NCI-H187 (cell line): ENCODE data around the gene CNNM1.

ENCODE experiments used
- DNase-seq, 2 experiments: peaks; one replicate each; lab custom pipeline; 2025; lab: John Stamatoyannopoulos, UW

The CNNM1 gene

GRCh38 chr10:99337901-99338300 lies 8.7 kb downstream of the CNNM1 start:
- DNase-seq: no peak

GRCh38 chr10:99339077-99339476 lies 9.9 kb downstream of the CNNM1 start:
- DNase-seq: no peak

- no peak for DNase-seq
These were observed 10.4 kb downstream of the CNNM1 start for GRCh38 chr10:99339563-99340047.

GRCh38 chr10:99340650-99341049 lies 11.5 kb downstream of the CNNM1 start:
- no peak for DNase-seq

DNA sequence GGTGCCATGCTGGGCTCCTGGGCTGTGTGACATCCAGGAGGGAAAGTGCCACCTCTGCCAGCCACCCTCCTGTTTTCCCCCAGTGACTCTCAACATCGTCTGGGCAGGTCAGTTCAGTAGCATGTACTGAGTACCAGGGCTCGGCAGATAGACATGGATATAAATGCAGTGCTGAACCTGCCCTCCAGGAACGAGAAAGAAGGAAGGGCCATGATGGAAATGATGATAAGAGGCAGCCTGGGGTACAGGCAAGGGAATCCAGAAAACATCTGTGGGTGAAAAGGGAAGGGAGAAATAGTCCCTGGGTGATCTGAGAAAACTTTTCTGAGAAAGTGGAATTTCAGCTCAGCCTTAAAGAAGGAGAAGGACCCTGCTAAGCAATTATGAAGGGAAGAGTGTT lies 12.1 kb downstream of the CNNM1 start:
- no peak for DNase-seq

DNA sequence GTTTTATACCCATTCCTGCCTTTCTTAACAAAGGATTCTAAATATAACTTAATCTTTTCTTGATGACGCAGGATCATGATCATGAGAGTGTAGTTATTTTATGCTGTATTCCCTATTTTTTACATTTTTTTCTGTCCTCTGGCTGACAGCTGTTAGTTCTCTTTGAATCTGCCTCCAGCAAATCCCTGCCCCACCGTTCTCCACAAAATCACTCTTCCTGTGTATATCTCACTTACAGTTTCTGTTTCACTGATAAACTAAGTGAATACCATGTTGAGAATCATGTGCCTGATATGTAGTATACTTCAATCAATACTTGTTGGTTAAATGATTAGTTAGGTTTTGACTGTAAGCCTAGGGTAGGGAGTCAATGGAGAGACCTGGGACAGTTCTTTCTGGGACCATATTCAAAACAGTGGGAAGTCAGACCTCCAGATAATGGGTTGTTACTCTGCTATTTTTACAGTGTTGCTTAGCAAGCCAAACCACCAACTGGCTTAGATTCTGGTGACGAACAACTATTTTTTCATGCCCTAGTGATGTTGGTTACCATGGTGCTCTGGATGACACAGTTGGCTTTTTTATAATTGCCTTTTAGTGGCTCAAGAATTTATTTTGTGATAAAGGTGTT lies 12.8 kb downstream of the CNNM1 start:
- DNase-seq: no peak

DNA sequence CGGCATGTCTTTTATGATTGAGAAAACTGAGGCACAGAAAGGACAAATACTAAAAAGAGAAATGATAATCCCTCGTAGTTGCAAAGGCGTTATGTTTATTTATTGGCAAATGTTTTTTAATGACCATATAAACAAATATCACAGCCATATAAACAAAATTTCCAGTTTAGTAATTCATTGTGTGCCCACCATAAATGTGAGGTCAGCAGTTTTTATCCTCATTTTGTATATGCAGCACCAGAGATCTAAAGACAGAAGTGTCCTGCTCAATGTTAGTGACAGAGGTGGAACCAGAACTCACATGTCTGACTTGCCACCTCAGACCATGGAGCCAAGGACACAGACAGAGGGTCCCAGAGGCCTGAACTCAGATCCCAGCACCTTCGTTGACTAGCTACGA lies 14.1 kb downstream of the CNNM1 start:
- DNase-seq: no peak

DNA sequence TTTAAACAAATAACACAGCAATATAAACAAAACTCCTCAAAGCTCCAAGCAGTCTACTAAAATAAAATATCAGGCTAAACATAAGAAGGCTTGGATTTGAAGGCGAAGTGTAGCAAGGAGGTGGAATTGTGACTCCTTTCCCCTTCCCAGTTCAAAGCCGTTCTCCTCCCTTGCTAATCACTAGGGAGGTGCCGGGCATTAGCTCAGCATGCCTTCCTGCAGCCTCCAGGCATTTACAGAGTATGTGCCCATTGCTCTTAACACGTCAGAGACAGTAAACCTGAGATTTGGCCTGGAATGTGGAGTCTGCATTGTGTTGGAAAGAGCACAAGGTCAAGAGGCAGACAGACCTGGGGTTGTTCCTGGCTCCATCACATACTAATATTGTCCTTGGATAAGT lies 15.6 kb downstream of the CNNM1 start:
- DNase-seq: no peak

DNA sequence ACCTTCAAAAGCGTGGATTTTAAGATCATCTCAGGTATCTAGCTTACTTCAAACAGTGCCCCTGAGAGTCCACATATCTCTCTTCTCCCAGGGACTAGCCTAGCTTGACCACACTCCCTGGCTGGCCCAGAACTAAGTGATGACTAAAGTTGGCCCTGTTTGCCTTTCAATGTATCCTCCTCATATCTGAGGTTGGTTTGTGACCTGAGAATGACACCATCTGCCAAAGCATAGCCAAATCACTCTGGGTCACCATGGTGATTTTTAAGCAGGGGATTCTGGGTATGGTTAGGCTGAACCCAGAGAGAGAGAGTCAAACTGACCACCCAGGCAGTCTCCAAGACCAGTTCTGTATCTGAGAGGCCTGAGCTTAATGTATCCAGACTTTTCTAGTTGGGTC lies 16.2 kb downstream of the CNNM1 start:
- no peak for DNase-seq

- no peak for DNase-seq
These were observed 17.1 kb downstream of the CNNM1 start for GRCh38 chr10:99346247-99346646.

DNA sequence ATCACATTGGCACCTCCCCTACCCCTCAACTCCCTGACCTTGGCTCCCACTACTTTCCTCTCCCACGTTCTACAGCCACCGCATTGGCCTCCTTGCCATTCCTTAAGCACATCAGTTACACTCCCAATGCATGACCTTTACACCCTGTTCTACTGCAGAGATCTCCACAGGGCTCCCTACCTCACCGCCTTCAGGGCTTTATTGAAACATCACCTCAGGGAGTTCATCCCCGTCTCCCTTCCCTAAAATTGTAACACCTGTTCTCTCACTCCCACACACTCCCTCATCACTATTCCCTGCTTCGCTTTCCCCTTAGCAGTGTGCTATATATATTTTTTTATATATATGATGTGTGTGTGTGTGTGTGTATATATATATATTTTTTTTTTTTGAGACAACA lies 18.5 kb downstream of the CNNM1 start:
- DNase-seq: no peak

DNA sequence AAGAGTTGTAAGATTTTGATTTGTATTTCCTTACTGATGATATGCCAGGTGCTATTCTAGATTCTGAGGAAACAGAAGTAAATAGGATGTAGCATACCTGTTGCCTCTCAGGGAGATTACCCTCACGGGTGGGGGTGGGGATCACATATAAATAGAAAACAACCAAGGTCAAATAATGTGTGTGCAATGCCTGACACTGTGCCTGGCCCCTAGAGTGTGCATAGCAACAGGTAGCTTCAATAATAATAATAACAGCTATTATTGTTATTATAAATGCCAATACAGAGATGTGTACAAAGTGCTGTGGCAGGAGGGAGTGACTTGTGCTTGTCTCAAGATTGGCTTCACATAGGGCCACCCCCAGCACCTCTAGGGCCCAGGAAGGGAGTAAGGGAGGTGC lies 24.0 kb downstream of the CNNM1 start:
- no peak for DNase-seq

- DNase-seq: no peak
These were observed 28.5 kb downstream of the CNNM1 start for GRCh38 chr10:99357691-99358090.

DNA sequence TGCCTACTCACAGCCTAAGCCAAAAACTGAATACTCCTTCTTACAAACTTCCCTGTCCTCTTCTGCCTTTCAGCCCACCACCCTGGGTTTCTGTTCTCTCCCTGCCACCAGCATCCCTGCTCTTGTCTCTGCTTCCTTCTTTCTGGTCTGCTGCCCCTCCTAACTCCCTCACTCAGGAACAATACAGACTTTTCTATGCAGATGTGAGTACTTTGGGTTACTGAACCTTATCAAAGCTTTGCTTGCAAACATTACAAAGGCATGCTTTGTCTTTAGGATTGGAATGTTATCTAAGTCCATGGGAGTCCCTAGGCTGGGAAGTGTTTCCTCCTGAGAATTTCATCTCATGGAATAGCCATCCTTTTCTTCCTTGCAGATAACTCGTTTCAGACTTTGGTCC lies 28.9 kb downstream of the CNNM1 start:
- DNase-seq: no peak

DNA sequence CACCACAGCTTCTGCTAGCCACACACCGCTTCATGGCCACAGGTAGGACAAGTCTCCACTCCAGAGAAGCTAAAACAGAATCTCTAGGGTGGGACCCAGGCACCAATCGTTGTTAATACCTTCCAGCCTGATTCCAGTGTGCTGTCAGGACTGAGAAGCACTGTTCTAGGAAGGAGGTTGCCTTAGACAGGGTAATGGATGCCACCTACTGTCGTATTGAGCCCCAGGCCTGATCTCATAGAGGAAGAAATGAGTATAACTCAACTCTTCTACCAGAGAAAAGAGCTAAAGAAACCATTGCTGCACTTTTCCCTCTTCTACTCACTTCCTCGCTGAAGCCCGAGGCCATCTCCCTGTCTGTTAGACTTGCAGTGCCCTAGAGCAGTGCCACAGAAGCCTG lies 31.8 kb downstream of the CNNM1 start:
- DNase-seq: no peak

- DNase-seq: no peak
These were observed 35.0 kb downstream of the CNNM1 start for GRCh38 chr10:99364125-99364524.

GRCh38 chr10:99365311-99365710 lies 36.2 kb downstream of the CNNM1 start:
- no peak for DNase-seq

GRCh38 chr10:99365736-99366135 lies 36.6 kb downstream of the CNNM1 start:
- DNase-seq: no peak

GRCh38 chr10:99366666-99367065 lies 37.5 kb downstream of the CNNM1 start:
- DNase-seq: no peak

GRCh38 chr10:99368646-99369045 lies 39.5 kb downstream of the CNNM1 start:
- no peak for DNase-seq

- no peak for DNase-seq
These were observed 40.0 kb downstream of the CNNM1 start for GRCh38 chr10:99369126-99369525.

GRCh38 chr10:99369551-99369950 lies 40.4 kb downstream of the CNNM1 start:
- DNase-seq: no peak

GRCh38 chr10:99370993-99371392 lies 41.8 kb downstream of the CNNM1 start:
- DNase-seq: no peak

DNA sequence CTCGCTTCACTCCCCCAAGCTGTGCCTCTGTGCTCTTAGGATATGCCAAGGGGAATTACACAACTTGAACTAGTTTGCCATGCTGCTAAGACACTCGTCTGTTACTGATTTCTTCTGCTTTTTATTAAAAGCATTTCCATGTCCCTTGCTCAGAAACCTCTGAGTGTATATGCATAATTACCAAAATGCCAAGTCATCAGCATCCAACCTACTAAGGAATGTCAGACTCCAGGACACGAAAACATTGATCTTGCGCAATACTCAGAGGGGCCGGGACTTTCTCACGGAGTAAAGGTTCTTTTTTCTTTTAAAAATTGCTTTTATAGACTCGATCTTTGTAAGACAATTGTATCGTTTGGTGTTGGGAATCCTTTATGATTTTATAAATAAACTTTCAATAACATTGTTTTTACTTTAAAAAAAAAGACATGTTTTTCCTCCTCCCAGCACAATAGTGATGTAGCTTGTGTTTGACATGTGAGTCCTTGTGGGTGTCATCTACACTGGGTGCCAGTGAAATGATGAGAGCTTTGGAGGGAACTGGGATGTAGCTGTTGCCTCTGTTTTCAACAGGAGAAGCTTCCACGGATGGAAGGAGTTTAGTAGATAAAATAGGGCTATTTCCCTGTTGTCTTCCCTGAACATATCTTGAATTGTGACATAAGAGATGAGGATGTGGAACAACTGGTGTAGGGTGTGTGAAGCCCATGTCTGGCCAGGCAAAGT lies 43.6 kb downstream of the CNNM1 start:
- no peak for DNase-seq
